Stimulated activated CD4-positive, alpha-beta T cell treated with anti-CD3 and anti-CD28 coated beads, Interleukin-4, amount 100 ng/mL, for 24 hours (primary cell): ENCODE data around the gene JAK1.
"Not testable (repeated sequence)": the region's sequence is repeated elsewhere in the genome, so short reads cannot be mapped to it uniquely, and the experiment has no call there.

Experiments
- DNase-seq: peaks from one replicate; pipeline ENCODE4 v3.0.0-alpha.2; 2020

Gene JAK1

GRCh38 chr1:64948216-64948615 lies 18.1 kb downstream of the JAK1 start:
- no peak for DNase-seq

GRCh38 chr1:64946916-64947315 lies 19.4 kb downstream of the JAK1 start:
- no peak for DNase-seq

GRCh38 chr1:64944913-64945312 lies 21.4 kb downstream of the JAK1 start:
- DNase-seq, result no peak

- no peak for DNase-seq
Measured at GRCh38 chr1:64942675-64943074, 23.7 kb downstream of the JAK1 start.

- no peak for DNase-seq
Measured at GRCh38 chr1:64942118-64942517, 24.2 kb downstream of the JAK1 start.

GRCh38 chr1:64941461-64942117 lies 24.8 kb downstream of the JAK1 start:
- DNase-seq, result no peak

- no peak for DNase-seq
Measured at GRCh38 chr1:64940025-64940424, 26.3 kb downstream of the JAK1 start.

GRCh38 chr1:64938991-64939390 lies 27.4 kb downstream of the JAK1 start:
- DNase-seq, result no peak

- no peak for DNase-seq
Measured at GRCh38 chr1:64936956-64937355, 29.4 kb downstream of the JAK1 start.

- DNase-seq, result no peak
Measured at GRCh38 chr1:64935551-64936155, 30.7 kb downstream of the JAK1 start.

GRCh38 chr1:64934878-64935275 lies 31.5 kb downstream of the JAK1 start:
- no peak for DNase-seq

GRCh38 chr1:64934115-64934877 lies 32.1 kb downstream of the JAK1 start:
- no peak for DNase-seq

- DNase-seq, result no peak
Measured at GRCh38 chr1:64933296-64934070, 32.9 kb downstream of the JAK1 start.

- DNase-seq, result no peak
Measured at GRCh38 chr1:64932962-64933295, 33.4 kb downstream of the JAK1 start.

GRCh38 chr1:64930640-64931039 lies 35.7 kb downstream of the JAK1 start:
- not testable (repeated sequence) for DNase-seq

- DNase-seq, result no peak
Measured at GRCh38 chr1:64929221-64929620, 37.1 kb downstream of the JAK1 start.

- no peak for DNase-seq
Measured at GRCh38 chr1:64928325-64928724, 38.0 kb downstream of the JAK1 start.

GRCh38 chr1:64925594-64925993 lies 40.8 kb downstream of the JAK1 start:
- no peak for DNase-seq

- DNase-seq, result peak; percentile 48
Measured at GRCh38 chr1:64923294-64923718, 43.0 kb downstream of the JAK1 start.

- peak; percentile 47 for DNase-seq
Measured at GRCh38 chr1:64922336-64922735, 44.0 kb downstream of the JAK1 start.

- no peak for DNase-seq
Measured at GRCh38 chr1:64921771-64922170, 44.6 kb downstream of the JAK1 start.

GRCh38 chr1:64920941-64921589 lies 45.3 kb downstream of the JAK1 start:
- no peak for DNase-seq

GRCh38 chr1:64919120-64919519 lies 47.2 kb downstream of the JAK1 start:
- not testable (repeated sequence) for DNase-seq
